IMR-90 (cell line): ENCODE data around the gene CENPP. TPM values are rescaled to one million over a fixed set of nuclear protein-coding genes. Genes with fewer than 3 reads are reported as not detected.

Experiments
- ATAC-seq: fragments of 200-7000 bp; cut with Tn5 transposase; 2 replicates; pipeline ENCODE4 v1.9.1; 2020; ENCODE audit warnings: low read depth, mild to moderate bottlenecking, moderate library complexity
- BruUV-seq: library from RNA; stranded (reverse); fragments of 400-500 nt; replicated peaks from 2 replicates; lab custom pipeline; 2021; lab: Mats Ljungman, UMichigan
- CTCF ChIA-PET: fragments of 300-600 bp; formaldehyde crosslinking; extraction: SDS; loops from one replicate; lab custom pipeline; 2021; ENCODE audit warnings: antibody characterized with exemption; lab: Yijun Ruan, JAX
- POLR2A ChIA-PET: fragments of 300-600 bp; sonication (Branson Sonifier 250); formaldehyde crosslinking; loops from one replicate; lab custom pipeline; 2022; ENCODE audit warnings: antibody characterized with exemption; ENCODE audit not compliant: unreplicated experiment; lab: Charles Lee
- DNase-seq: peaks from one replicate; pipeline ENCODE4 v3.0.0; 2013
- H2AFZ ChIP-seq: replicated peaks from 2 replicates; pipeline ENCODE3; 2013; ENCODE audit warnings: low read length, mild to moderate bottlenecking; ENCODE audit not compliant: poor library complexity
- H2AK5ac ChIP-seq: 2 replicates; pipeline ENCODE4 v1.6.1; 2013; ENCODE audit warnings: low read depth, low read length, inconsistent platforms
- H2AK9ac ChIP-seq: replicated peaks from 2 replicates; pipeline ENCODE3; 2013; ENCODE audit warnings: mild to moderate bottlenecking, low read depth, low read length, moderate library complexity; ENCODE audit not compliant: poor library complexity
- H2BK120ac ChIP-seq: 2 replicates; pipeline ENCODE4 v1.6.1; 2013; ENCODE audit warnings: low read depth, low read length, inconsistent platforms
- H2BK15ac ChIP-seq: 3 replicates; pipeline ENCODE4 v1.6.1; 2013; ENCODE audit warnings: low read depth, low read length, inconsistent platforms
- H2BK20ac ChIP-seq: 2 replicates; pipeline ENCODE4 v1.6.1; 2013; ENCODE audit warnings: low read depth, mild to moderate bottlenecking, inconsistent platforms, low read length, moderate library complexity
- H2BK5ac ChIP-seq: 2 replicates; pipeline ENCODE4 v1.6.1; 2013; ENCODE audit warnings: mild to moderate bottlenecking, low read depth, low read length, inconsistent platforms; ENCODE audit not compliant: poor library complexity, severe bottlenecking
- H3K14ac ChIP-seq: replicated peaks from 2 replicates; pipeline ENCODE4 v1.6.1; 2013; ENCODE audit warnings: low read depth, low read length, inconsistent platforms
- H3K18ac ChIP-seq: 2 replicates; pipeline ENCODE4 v1.6.1; 2013; ENCODE audit warnings: low read depth, low read length, control low read depth
- H3K23ac ChIP-seq: 2 replicates; pipeline ENCODE4 v1.6.1; 2013; ENCODE audit warnings: low read depth, low read length, inconsistent platforms
- H3K27ac ChIP-seq: 2 replicates; pipeline ENCODE4 v1.5.1; 2013; ENCODE audit warnings: mild to moderate bottlenecking, control low read depth, low read length; ENCODE audit not compliant: insufficient read depth
- H3K27me3 ChIP-seq: 2 replicates; pipeline ENCODE4 v1.6.1; 2013; ENCODE audit warnings: low read length; ENCODE audit not compliant: control insufficient read depth, insufficient read depth
- H3K36me3 ChIP-seq: 2 replicates; pipeline ENCODE4 v1.6.1; 2013; ENCODE audit warnings: low read length, mixed read lengths; ENCODE audit not compliant: control insufficient read depth, insufficient read depth
- H3K4ac ChIP-seq: 2 replicates; pipeline ENCODE4 v1.6.1; 2013; ENCODE audit warnings: low read depth, low read length, inconsistent platforms
- H3K4me1 ChIP-seq: 2 replicates; pipeline ENCODE4 v1.6.1; 2013; ENCODE audit warnings: low read length, mixed read lengths; ENCODE audit not compliant: control insufficient read depth, insufficient read depth
- H3K4me2 ChIP-seq: 2 replicates; pipeline ENCODE4 v1.6.1; 2013; ENCODE audit warnings: low read depth, mild to moderate bottlenecking, control low read depth, low read length, moderate library complexity
- H3K4me3 ChIP-seq: 2 replicates; pipeline ENCODE4 v1.5.1; 2013; ENCODE audit warnings: low read depth, mild to moderate bottlenecking, control low read depth, low read length, moderate library complexity; ENCODE audit not compliant: insufficient read depth
- H3K56ac ChIP-seq: 2 replicates; pipeline ENCODE4 v1.6.1; 2013; ENCODE audit warnings: low read length, inconsistent platforms; ENCODE audit not compliant: insufficient read depth; ENCODE audit errors: extremely low read depth
- H3K79me1 ChIP-seq, 2 experiments: 2 replicates each; pipeline ENCODE4 v1.6.1; 2013; ENCODE audit warnings: low read length in 2 of 2, inconsistent platforms in 1 of 2, low read depth in 1 of 2
- H3K9ac ChIP-seq: 2 replicates; pipeline ENCODE4 v1.6.1; 2013; ENCODE audit warnings: low read depth, low read length, control low read depth
- H3K9me1 ChIP-seq: 2 replicates; pipeline ENCODE4 v1.6.1; 2013; ENCODE audit warnings: low read length, inconsistent platforms; ENCODE audit not compliant: insufficient read depth
- H3K9me3 ChIP-seq: 2 replicates; pipeline ENCODE4 v1.6.1; 2013; ENCODE audit warnings: low read length; ENCODE audit not compliant: control insufficient read depth, insufficient read depth
- H4K20me1 ChIP-seq: 2 replicates; pipeline ENCODE4 v1.6.1; 2013; ENCODE audit warnings: low read length, inconsistent platforms; ENCODE audit not compliant: insufficient read depth
- H4K5ac ChIP-seq: 2 replicates; pipeline ENCODE4 v1.6.1; 2013; ENCODE audit warnings: mild to moderate bottlenecking, low read depth, low read length, control low read depth
- H4K8ac ChIP-seq, 2 experiments: 2 replicates each; pipeline ENCODE4 v1.6.1; 2013; ENCODE audit warnings: low read depth in 2 of 2, low read length in 2 of 2, control low read depth in 1 of 2, inconsistent platforms in 1 of 2
- H4K91ac ChIP-seq: 2 replicates; pipeline ENCODE4 v1.6.1; 2013; ENCODE audit warnings: low read depth, low read length, inconsistent platforms; ENCODE audit not compliant: insufficient read depth
- BHLHE40 ChIP-seq: fragments of 150-350 bp; IDR thresholded peaks from 2 replicates; pipeline ENCODE4 v1.6.1; 2016; ENCODE audit warnings: mild to moderate bottlenecking, low read depth, low read length
- POLR2A ChIP-seq: IDR thresholded peaks from 2 replicates; pipeline ENCODE4 v1.6.1; 2012; ENCODE audit warnings: mild to moderate bottlenecking, low read depth, low read length
- RFX5 ChIP-seq: IDR thresholded peaks from 2 replicates; pipeline ENCODE4 v1.8.0; 2012; ENCODE audit warnings: low read depth, mild to moderate bottlenecking, low read length, moderate library complexity
- WGBS, 2 experiments: methylation state at CpG; one replicate each; pipeline versions ENCODE4 v1.1.5 to v1.1.7; 2013; ENCODE audit warnings: missing lambda C conversion rate in 2 of 2; ENCODE audit not compliant: insufficient read length in 1 of 2; ENCODE audit errors: extremely low coverage in 2 of 2; 5-methylcytosine and 5-hydroxymethylcytosine counted together
- dilution Hi-C: fragments of 300-500 bp; cut with HindIII; formaldehyde crosslinking; loops from one replicate; pipeline ENCODE4 v1.14.3; 2018; ENCODE audit warnings: low sequenced_read_pairs; ENCODE audit not compliant: unreplicated experiment
- in situ Hi-C: fragments of 300-500 bp; cut with MboI; formaldehyde crosslinking; loops from 3 replicates; pipeline ENCODE4 v1.14.3; 2019; ENCODE audit warnings: low sequenced_read_pairs, inconsistent platforms, mixed read lengths
- intact Hi-C: fragments of 100-400 bp; cut with micrococcal nuclease; formaldehyde crosslinking; loops from 2 replicates; pipeline ENCODE4 v1.10.0; 2022
- polyA plus RNA-seq, 3 experiments: library from polyadenylated mRNA; depleted of rRNA; stranded (reverse); fragments of >200 nt; gene quantifications; 2 replicates each; pipeline ENCODE4 v1.2.3, GENCODE V29; 2012; ENCODE audit warnings: low replicate concordance in 1 of 3
- total RNA-seq: library from RNA; depleted of rRNA; stranded (reverse); fragments of >200 nt; gene quantifications from 2 replicates; pipeline ENCODE4 v1.2.3, GENCODE V29; 2012

The CENPP gene
- total and polyA plus RNA-seq, 2 of the 4 experiments (the other 2 are of a cell fraction): 1.4 to 2.0 TPM

DNA sequence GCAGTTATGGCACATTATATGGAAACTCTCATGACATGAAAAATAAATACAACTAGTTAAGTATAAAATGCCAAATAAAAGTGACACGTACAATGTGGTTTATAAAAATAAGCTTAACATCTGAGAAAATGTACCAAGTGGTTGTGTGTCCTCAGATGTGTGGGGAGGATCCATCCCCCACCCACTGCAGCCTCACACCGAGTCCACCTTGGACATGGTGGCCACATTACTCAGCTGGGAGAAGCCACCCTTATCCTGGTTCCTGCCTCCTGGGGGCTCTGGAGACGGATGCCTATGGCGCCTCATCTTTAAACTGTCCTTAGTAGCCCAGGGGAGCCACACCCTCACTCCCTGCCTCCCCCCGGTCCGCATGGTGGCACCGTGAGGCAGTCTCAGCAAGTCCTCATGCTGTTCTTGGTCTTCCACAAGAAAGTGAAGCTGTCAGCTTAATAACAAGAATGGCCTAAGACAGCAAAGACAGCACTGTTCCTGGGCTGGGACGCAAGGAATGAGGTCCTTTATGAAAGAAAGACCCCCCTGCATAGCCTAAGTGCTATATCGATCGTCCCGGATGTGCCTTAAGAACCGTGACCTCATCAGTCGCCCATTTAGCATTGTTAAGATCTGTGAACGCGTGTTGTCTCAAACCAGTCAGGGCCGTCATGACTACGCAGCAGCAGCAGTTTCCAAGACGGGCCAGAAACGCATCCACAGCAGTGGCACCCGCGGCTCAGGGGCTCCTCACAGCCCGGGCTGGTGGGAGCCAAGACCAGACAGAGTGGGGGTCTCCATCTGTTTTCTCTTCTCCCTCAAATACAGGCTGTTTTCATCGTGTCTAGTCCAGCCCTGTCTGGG is 287.7 kb downstream of the CENPP start:
- H2AFZ ChIP-seq: no peak overlapping the region
- H4K20me1 ChIP-seq: no peaks in the 10 kb centered on the region
- POLR2A ChIA-PET: no interaction called here
- H2AK9ac ChIP-seq: no peak overlapping the region
- peaks cover 35% of the 10 kb centered on the region for H3K36me3 ChIP-seq
- H3K18ac ChIP-seq: no peak overlapping the region
- 100% methylated on average over 10 of the region's 23 CpGs; no CpG with 5 or more reads in 1 of the 2 experiments for WGBS, 2 experiments
- dilution Hi-C loops (no loop called here), in situ Hi-C loops (no loop called here), intact Hi-C loops (no loop called here)
- no peak overlapping the region for H2BK120ac ChIP-seq
- no peak overlapping the region for H2BK5ac ChIP-seq
- H2BK20ac ChIP-seq: no peak overlapping the region
- no peak overlapping the region for H4K8ac ChIP-seq
- no peak overlapping the region for H3K9ac ChIP-seq
- peaks cover 0 to 3% of the 10 kb centered on the region in 2 experiments; a peak in 1 of 4 replicates for H3K79me1 ChIP-seq
- ATAC-seq (no peak), DNase-seq (no peak)
- BruUV-seq: no TSS peak
- H3K9me3 ChIP-seq: no peaks in the 10 kb centered on the region
- CTCF ChIA-PET: interaction anchor here (1.0 kb wide), 1 partner anchor 12 kb away, joined by 3 read pairs; no protein-coding TSS in a partner anchor
- peaks cover 32% of the 10 kb centered on the region for H3K9me1 ChIP-seq
- H2AK5ac ChIP-seq: no peak overlapping the region
- no peak overlapping the region for H3K56ac ChIP-seq
- no peak overlapping the region for H3K14ac ChIP-seq
- no peak overlapping the region for H3K4me2 ChIP-seq
- no peak overlapping the region for H4K5ac ChIP-seq
- H3K23ac ChIP-seq: no peak overlapping the region
- no peaks in the 10 kb centered on the region for H3K27me3 ChIP-seq
- TF ChIP-seq BHLHE40 (no peak), RFX5 (no peak), POLR2A (no peak)
- H3K4me3 ChIP-seq: no peak overlapping the region
- H3K27ac ChIP-seq: no peak overlapping the region
- H3K4me1 ChIP-seq: peaks cover 12% of the 10 kb centered on the region; the same call in 1 of the 2 replicates
- no peak overlapping the region for H3K4ac ChIP-seq
- H2BK15ac ChIP-seq: no peak overlapping the region
- H4K91ac ChIP-seq: no peak overlapping the region
